Thyroid gland (tissue), 4 donors: ENCODE results near the gene ZMYND10.

Experiments used
- POLR2A ChIP-seq, 2 donors: fragments of 450-650 bp; IDR thresholded peaks; one replicate each; pipeline ENCODE4 v1.6.1; 2017; ENCODE audit warnings: antibody characterized with exemption in 2 of 2, mild to moderate bottlenecking in 2 of 2, moderate library complexity in 1 of 2
- TF ChIP-seq, protein P1 (sequence below), 6 experiments: fragments of 200-600 bp in 3 of 6; fragments of 450-650 bp in 3 of 6; sonication (generic) in 3 of 6; IDR thresholded peaks; one replicate each; pipeline ENCODE4 v1.5.1; 2016 to 2019; ENCODE audit warnings: antibody characterized with exemption in 6 of 6, mild to moderate bottlenecking in 2 of 6, inconsistent platforms in 1 of 6, moderate library complexity in 1 of 6

DNA sequence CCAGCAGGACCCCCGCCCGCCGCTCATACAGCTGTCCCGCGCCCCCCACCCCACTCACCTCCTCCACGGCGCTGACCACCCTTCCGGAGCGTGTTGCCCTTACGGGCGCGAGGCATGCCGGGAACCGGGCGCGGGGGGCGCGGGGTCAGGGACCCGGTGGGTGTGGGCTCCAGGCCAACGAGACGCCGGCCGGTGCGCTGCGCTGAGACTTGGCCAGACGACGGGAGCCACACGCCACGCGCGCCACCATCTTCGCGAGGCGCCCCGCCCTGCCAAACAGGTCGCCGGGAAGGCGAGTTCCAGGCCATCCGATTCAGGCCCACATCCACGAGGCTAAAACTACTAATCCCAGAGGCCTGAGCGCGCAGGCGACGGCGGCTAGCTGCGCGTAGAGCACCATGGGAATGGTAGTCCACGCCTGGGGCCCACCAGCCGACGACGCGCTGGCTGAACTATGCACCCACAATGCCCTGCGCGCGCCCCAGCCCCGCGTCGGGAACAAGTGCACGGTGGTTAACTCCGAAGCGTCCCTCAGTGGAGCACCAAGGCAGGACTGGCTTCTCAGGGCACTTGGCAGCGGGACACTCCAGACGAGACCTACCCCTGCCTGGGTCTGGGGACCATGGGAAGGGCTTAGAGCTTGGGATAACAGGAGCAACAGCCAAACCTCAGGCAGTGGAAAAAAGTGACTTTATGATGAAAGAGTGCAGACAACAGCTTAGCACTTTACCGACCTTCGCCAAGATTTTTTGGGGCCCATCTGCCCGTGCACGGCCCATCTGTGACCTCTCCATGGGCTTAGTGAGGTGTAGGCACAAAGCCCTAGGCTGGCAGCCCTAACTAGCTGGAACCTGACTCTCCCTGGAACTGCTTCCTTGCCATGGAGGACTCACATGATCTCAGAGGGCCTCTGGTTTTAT, 53.1 kb downstream of the ZMYND10 start, which contains the start of gene IFRD2:
- TF ChIP-seq, protein P1, sequence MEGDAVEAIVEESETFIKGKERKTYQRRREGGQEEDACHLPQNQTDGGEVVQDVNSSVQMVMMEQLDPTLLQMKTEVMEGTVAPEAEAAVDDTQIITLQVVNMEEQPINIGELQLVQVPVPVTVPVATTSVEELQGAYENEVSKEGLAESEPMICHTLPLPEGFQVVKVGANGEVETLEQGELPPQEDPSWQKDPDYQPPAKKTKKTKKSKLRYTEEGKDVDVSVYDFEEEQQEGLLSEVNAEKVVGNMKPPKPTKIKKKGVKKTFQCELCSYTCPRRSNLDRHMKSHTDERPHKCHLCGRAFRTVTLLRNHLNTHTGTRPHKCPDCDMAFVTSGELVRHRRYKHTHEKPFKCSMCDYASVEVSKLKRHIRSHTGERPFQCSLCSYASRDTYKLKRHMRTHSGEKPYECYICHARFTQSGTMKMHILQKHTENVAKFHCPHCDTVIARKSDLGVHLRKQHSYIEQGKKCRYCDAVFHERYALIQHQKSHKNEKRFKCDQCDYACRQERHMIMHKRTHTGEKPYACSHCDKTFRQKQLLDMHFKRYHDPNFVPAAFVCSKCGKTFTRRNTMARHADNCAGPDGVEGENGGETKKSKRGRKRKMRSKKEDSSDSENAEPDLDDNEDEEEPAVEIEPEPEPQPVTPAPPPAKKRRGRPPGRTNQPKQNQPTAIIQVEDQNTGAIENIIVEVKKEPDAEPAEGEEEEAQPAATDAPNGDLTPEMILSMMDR (IDR thresholded peaks at IDR 0.05), result no peak
- peak in 1 of 2 donors; percentile 62 for TF ChIP-seq POLR2A (IDR thresholded peaks at IDR 0.05)
